IMR-90 (cell line): ENCODE results near the gene SLIT3. TPM values are rescaled to one million over a fixed set of nuclear protein-coding genes. Genes with fewer than 3 reads are reported as not detected.

Source experiments
- ATAC-seq: fragments of 200-7000 bp; cut with Tn5 transposase; 2 replicates; pipeline ENCODE4 v1.9.1; 2020; ENCODE audit warnings: low read depth, mild to moderate bottlenecking, moderate library complexity
- BruUV-seq: library from RNA; stranded (reverse); fragments of 400-500 nt; replicated peaks from 2 replicates; lab custom pipeline; 2021; lab: Mats Ljungman, UMichigan
- CTCF ChIA-PET: fragments of 300-600 bp; formaldehyde crosslinking; extraction: SDS; loops from one replicate; lab custom pipeline; 2021; ENCODE audit warnings: antibody characterized with exemption; lab: Yijun Ruan, JAX
- POLR2A ChIA-PET: fragments of 300-600 bp; sonication (Branson Sonifier 250); formaldehyde crosslinking; loops from one replicate; lab custom pipeline; 2022; ENCODE audit warnings: antibody characterized with exemption; ENCODE audit not compliant: unreplicated experiment; lab: Charles Lee
- DNase-seq: peaks from one replicate; pipeline ENCODE4 v3.0.0; 2013
- H2AFZ ChIP-seq: replicated peaks from 2 replicates; pipeline ENCODE3; 2013; ENCODE audit warnings: low read length, mild to moderate bottlenecking; ENCODE audit not compliant: poor library complexity
- H2AK5ac ChIP-seq: 2 replicates; pipeline ENCODE4 v1.6.1; 2013; ENCODE audit warnings: low read depth, low read length, inconsistent platforms
- H2AK9ac ChIP-seq: replicated peaks from 2 replicates; pipeline ENCODE3; 2013; ENCODE audit warnings: mild to moderate bottlenecking, low read depth, low read length, moderate library complexity; ENCODE audit not compliant: poor library complexity
- H2BK120ac ChIP-seq: 2 replicates; pipeline ENCODE4 v1.6.1; 2013; ENCODE audit warnings: low read depth, low read length, inconsistent platforms
- H2BK15ac ChIP-seq: 3 replicates; pipeline ENCODE4 v1.6.1; 2013; ENCODE audit warnings: low read depth, low read length, inconsistent platforms
- H2BK20ac ChIP-seq: 2 replicates; pipeline ENCODE4 v1.6.1; 2013; ENCODE audit warnings: low read depth, mild to moderate bottlenecking, inconsistent platforms, low read length, moderate library complexity
- H2BK5ac ChIP-seq: 2 replicates; pipeline ENCODE4 v1.6.1; 2013; ENCODE audit warnings: mild to moderate bottlenecking, low read depth, low read length, inconsistent platforms; ENCODE audit not compliant: poor library complexity, severe bottlenecking
- H3K14ac ChIP-seq: replicated peaks from 2 replicates; pipeline ENCODE4 v1.6.1; 2013; ENCODE audit warnings: low read depth, low read length, inconsistent platforms
- H3K18ac ChIP-seq: 2 replicates; pipeline ENCODE4 v1.6.1; 2013; ENCODE audit warnings: low read depth, low read length, control low read depth
- H3K23ac ChIP-seq: 2 replicates; pipeline ENCODE4 v1.6.1; 2013; ENCODE audit warnings: low read depth, low read length, inconsistent platforms
- H3K27ac ChIP-seq: 2 replicates; pipeline ENCODE4 v1.5.1; 2013; ENCODE audit warnings: mild to moderate bottlenecking, control low read depth, low read length; ENCODE audit not compliant: insufficient read depth
- H3K27me3 ChIP-seq: 2 replicates; pipeline ENCODE4 v1.6.1; 2013; ENCODE audit warnings: low read length; ENCODE audit not compliant: control insufficient read depth, insufficient read depth
- H3K36me3 ChIP-seq: 2 replicates; pipeline ENCODE4 v1.6.1; 2013; ENCODE audit warnings: low read length, mixed read lengths; ENCODE audit not compliant: control insufficient read depth, insufficient read depth
- H3K4ac ChIP-seq: 2 replicates; pipeline ENCODE4 v1.6.1; 2013; ENCODE audit warnings: low read depth, low read length, inconsistent platforms
- H3K4me1 ChIP-seq: 2 replicates; pipeline ENCODE4 v1.6.1; 2013; ENCODE audit warnings: low read length, mixed read lengths; ENCODE audit not compliant: control insufficient read depth, insufficient read depth
- H3K4me2 ChIP-seq: 2 replicates; pipeline ENCODE4 v1.6.1; 2013; ENCODE audit warnings: low read depth, mild to moderate bottlenecking, control low read depth, low read length, moderate library complexity
- H3K4me3 ChIP-seq: 2 replicates; pipeline ENCODE4 v1.5.1; 2013; ENCODE audit warnings: low read depth, mild to moderate bottlenecking, control low read depth, low read length, moderate library complexity; ENCODE audit not compliant: insufficient read depth
- H3K56ac ChIP-seq: 2 replicates; pipeline ENCODE4 v1.6.1; 2013; ENCODE audit warnings: low read length, inconsistent platforms; ENCODE audit not compliant: insufficient read depth; ENCODE audit errors: extremely low read depth
- H3K79me1 ChIP-seq, 2 experiments: 2 replicates each; pipeline ENCODE4 v1.6.1; 2013; ENCODE audit warnings: low read length in 2 of 2, inconsistent platforms in 1 of 2, low read depth in 1 of 2
- H3K9ac ChIP-seq: 2 replicates; pipeline ENCODE4 v1.6.1; 2013; ENCODE audit warnings: low read depth, low read length, control low read depth
- H3K9me1 ChIP-seq: 2 replicates; pipeline ENCODE4 v1.6.1; 2013; ENCODE audit warnings: low read length, inconsistent platforms; ENCODE audit not compliant: insufficient read depth
- H3K9me3 ChIP-seq: 2 replicates; pipeline ENCODE4 v1.6.1; 2013; ENCODE audit warnings: low read length; ENCODE audit not compliant: control insufficient read depth, insufficient read depth
- H4K20me1 ChIP-seq: 2 replicates; pipeline ENCODE4 v1.6.1; 2013; ENCODE audit warnings: low read length, inconsistent platforms; ENCODE audit not compliant: insufficient read depth
- H4K5ac ChIP-seq: 2 replicates; pipeline ENCODE4 v1.6.1; 2013; ENCODE audit warnings: mild to moderate bottlenecking, low read depth, low read length, control low read depth
- H4K8ac ChIP-seq, 2 experiments: 2 replicates each; pipeline ENCODE4 v1.6.1; 2013; ENCODE audit warnings: low read depth in 2 of 2, low read length in 2 of 2, control low read depth in 1 of 2, inconsistent platforms in 1 of 2
- H4K91ac ChIP-seq: 2 replicates; pipeline ENCODE4 v1.6.1; 2013; ENCODE audit warnings: low read depth, low read length, inconsistent platforms; ENCODE audit not compliant: insufficient read depth
- BHLHE40 ChIP-seq: fragments of 150-350 bp; IDR thresholded peaks from 2 replicates; pipeline ENCODE4 v1.6.1; 2016; ENCODE audit warnings: mild to moderate bottlenecking, low read depth, low read length
- CEBPB ChIP-seq: IDR thresholded peaks from 2 replicates; pipeline ENCODE4 v1.6.1; 2012; ENCODE audit warnings: low read depth, low read length, improper control_type of control experiment
- FOS ChIP-seq: fragments of 150-350 bp; IDR thresholded peaks from 2 replicates; pipeline ENCODE4 v1.6.1; 2016; ENCODE audit warnings: low read depth, low read length
- MAZ ChIP-seq: IDR thresholded peaks from 2 replicates; pipeline ENCODE4 v1.6.1; 2012; ENCODE audit warnings: low read depth, mild to moderate bottlenecking, low read length, improper control_type of control experiment, moderate library complexity, borderline replicate concordance
- MXI1 ChIP-seq: IDR thresholded peaks from 2 replicates; pipeline ENCODE4 v1.6.1; 2012; ENCODE audit warnings: low read depth, mild to moderate bottlenecking, low read length, moderate library complexity, borderline replicate concordance
- NFE2L2 ChIP-seq: fragments of 150-350 bp; IDR thresholded peaks from 2 replicates; pipeline ENCODE4 v1.6.1; 2016; ENCODE audit warnings: low read depth, mild to moderate bottlenecking, low read length
- POLR2A ChIP-seq: IDR thresholded peaks from 2 replicates; pipeline ENCODE4 v1.6.1; 2012; ENCODE audit warnings: mild to moderate bottlenecking, low read depth, low read length
- RCOR1 ChIP-seq: IDR thresholded peaks from 2 replicates; pipeline ENCODE4 v1.6.1; 2012; ENCODE audit warnings: mild to moderate bottlenecking, low read length, improper control_type of control experiment; ENCODE audit not compliant: insufficient replicate concordance
- SMC3 ChIP-seq: fragments of 150-350 bp; IDR thresholded peaks from 2 replicates; pipeline ENCODE4 v1.6.1; 2016; ENCODE audit warnings: low read depth, mild to moderate bottlenecking, antibody characterized with exemption, low read length, moderate library complexity
- WGBS, 2 experiments: methylation state at CpG; one replicate each; pipeline versions ENCODE4 v1.1.5 to v1.1.7; 2013; ENCODE audit warnings: missing lambda C conversion rate in 2 of 2; ENCODE audit not compliant: insufficient read length in 1 of 2; ENCODE audit errors: extremely low coverage in 2 of 2; 5-methylcytosine and 5-hydroxymethylcytosine counted together
- dilution Hi-C: fragments of 300-500 bp; cut with HindIII; formaldehyde crosslinking; loops from one replicate; pipeline ENCODE4 v1.14.3; 2018; ENCODE audit warnings: low sequenced_read_pairs; ENCODE audit not compliant: unreplicated experiment
- in situ Hi-C: fragments of 300-500 bp; cut with MboI; formaldehyde crosslinking; loops from 3 replicates; pipeline ENCODE4 v1.14.3; 2019; ENCODE audit warnings: low sequenced_read_pairs, inconsistent platforms, mixed read lengths
- intact Hi-C: fragments of 100-400 bp; cut with micrococcal nuclease; formaldehyde crosslinking; loops from 2 replicates; pipeline ENCODE4 v1.10.0; 2022
- polyA plus RNA-seq, 3 experiments: library from polyadenylated mRNA; depleted of rRNA; stranded (reverse); fragments of >200 nt; gene quantifications; 2 replicates each; pipeline ENCODE4 v1.2.3, GENCODE V29; 2012; ENCODE audit warnings: low replicate concordance in 1 of 3
- total RNA-seq: library from RNA; depleted of rRNA; stranded (reverse); fragments of >200 nt; gene quantifications from 2 replicates; pipeline ENCODE4 v1.2.3, GENCODE V29; 2012
- TF ChIP-seq, protein P1 (sequence below): fragments of 150-350 bp; IDR thresholded peaks from 2 replicates; pipeline ENCODE4 v1.6.1; 2017; ENCODE audit warnings: mild to moderate bottlenecking, antibody characterized with exemption, low read length, low read depth

Gene SLIT3
- total and polyA plus RNA-seq, 2 of the 4 experiments (the other 2 are of a cell fraction): 0.18 to 0.50 TPM

DNA sequence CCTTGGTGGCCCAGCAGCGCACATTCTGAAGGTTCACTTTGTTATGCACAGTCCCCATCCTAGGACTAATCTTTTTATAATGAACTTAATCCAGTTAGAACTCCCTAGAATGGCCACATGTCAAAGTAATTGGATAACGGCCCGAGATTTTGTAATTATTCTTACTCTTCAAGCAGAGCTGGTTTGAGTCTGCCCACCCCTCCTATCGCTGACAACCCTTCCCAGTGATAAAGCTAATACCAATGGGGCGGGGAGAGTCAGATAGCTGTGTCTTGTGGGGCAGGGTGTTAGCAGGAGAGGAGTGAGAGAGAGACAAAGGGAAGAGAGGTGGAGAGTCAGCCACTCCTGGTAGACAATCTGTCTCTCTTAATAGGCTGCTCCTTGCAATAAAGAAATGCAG lies 356.9 kb downstream of the SLIT3 start:
- no peak overlapping the region for H3K27ac ChIP-seq
- H4K91ac ChIP-seq: no peak overlapping the region
- H3K14ac ChIP-seq: no peak overlapping the region
- H3K18ac ChIP-seq: no peak overlapping the region
- no peak overlapping the region for H2AK9ac ChIP-seq
- H3K79me1 ChIP-seq: no peaks in the 10 kb centered on the region
- no peak overlapping the region for H2BK20ac ChIP-seq
- no peaks in the 10 kb centered on the region for H3K36me3 ChIP-seq
- no peaks in the 10 kb centered on the region for H3K4me1 ChIP-seq
- dilution Hi-C loops (no loop called here), intact Hi-C loops (no loop called here), in situ Hi-C loops (no loop called here)
- H4K20me1 ChIP-seq: no peaks in the 10 kb centered on the region
- H2BK5ac ChIP-seq: no peak overlapping the region
- no peak overlapping the region for H2BK120ac ChIP-seq
- no peak for DNase-seq
- no peak overlapping the region for H2AK5ac ChIP-seq
- no peak overlapping the region for H3K23ac ChIP-seq
- no peak overlapping the region for H3K4me2 ChIP-seq
- no peak overlapping the region for H2AFZ ChIP-seq
- 60% methylated on average over 1 of the region's 5 CpGs; no CpG with 5 or more reads in 1 of the 2 experiments for WGBS, 2 experiments
- no peaks in the 10 kb centered on the region; the same call in 1 of the 2 replicates for H3K27me3 ChIP-seq
- no peak overlapping the region for H4K8ac ChIP-seq
- no TSS peak for BruUV-seq
- H3K9me1 ChIP-seq: no peaks in the 10 kb centered on the region
- ChIA-PET POLR2A (no interaction called here), CTCF (interaction anchor here (1.5 kb wide), 1 partner anchor 237 kb away, joined by 3 read pairs; no protein-coding TSS in a partner anchor)
- H3K56ac ChIP-seq: no peak overlapping the region
- H4K5ac ChIP-seq: no peak overlapping the region
- ATAC-seq: no peak
- H3K9ac ChIP-seq: no peak overlapping the region
- no peak overlapping the region for H3K4ac ChIP-seq
- H3K4me3 ChIP-seq: no peak overlapping the region
- no peak overlapping the region for H2BK15ac ChIP-seq
- no peaks in the 10 kb centered on the region for H3K9me3 ChIP-seq
- TF ChIP-seq FOS (no peak), RCOR1 (no peak), MXI1 (no peak), BHLHE40 (no peak), NFE2L2 (no peak), SMC3 (no peak), MAZ (no peak), POLR2A (no peak), CEBPB (no peak)
- TF ChIP-seq, protein P1, sequence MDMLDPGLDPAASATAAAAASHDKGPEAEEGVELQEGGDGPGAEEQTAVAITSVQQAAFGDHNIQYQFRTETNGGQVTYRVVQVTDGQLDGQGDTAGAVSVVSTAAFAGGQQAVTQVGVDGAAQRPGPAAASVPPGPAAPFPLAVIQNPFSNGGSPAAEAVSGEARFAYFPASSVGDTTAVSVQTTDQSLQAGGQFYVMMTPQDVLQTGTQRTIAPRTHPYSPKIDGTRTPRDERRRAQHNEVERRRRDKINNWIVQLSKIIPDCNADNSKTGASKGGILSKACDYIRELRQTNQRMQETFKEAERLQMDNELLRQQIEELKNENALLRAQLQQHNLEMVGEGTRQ: no peak
